ENCODE measurements around the gene UBL7. TPM values are rescaled to one million over a fixed set of nuclear protein-coding genes. Genes with fewer than 3 reads are reported as not detected.

Gene UBL7
- total and polyA plus RNA-seq, 2 experiments from 2014 or later: 70.4 to 78.6 TPM

DNA sequence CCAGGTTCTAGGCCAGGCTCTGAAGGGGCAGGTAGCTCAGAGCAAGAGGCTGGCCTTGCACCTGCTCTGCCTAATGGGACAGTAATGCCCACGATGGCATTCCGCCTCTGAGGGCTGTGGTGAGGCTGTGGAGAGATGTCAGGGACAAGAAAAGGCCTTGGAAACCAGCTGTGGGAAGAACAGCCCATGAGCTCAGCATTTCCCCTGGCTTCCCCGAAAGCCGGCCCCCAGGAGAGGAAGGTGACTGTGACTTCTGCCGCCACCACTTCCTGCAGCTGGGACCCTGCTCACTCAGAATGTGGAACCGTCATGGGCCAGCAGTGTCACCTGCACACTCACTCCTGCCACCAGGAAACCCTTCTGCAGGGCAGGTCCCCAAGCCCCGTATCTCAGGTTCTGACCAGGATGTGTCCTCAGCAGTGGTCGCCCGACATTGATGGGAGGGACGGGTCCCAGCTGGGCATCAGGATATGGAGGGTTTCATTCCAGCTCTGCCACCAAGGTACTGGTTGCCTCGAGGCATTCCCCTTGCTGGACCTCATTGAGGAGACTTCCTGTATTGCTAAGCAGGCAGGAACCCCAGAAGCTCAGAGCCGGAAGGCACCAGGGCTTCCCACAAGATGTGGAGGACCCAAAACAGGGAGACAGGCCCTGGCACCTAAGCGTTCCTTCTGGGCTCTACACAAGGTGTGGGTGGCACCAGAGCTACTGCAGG lies 57.9 kb downstream of the UBL7 start:
- Histone ChIP-seq H3K27me3 (replicated peaks; ENCODE audit: insufficient read depth) (no peaks in the 10 kb centered on the region), H3K27ac (no peak overlapping the region), H3K4me1 (ENCODE audit: insufficient read depth) (peaks cover 64% of the 10 kb centered on the region), H3K4me3 (no peak overlapping the region), H2AFZ (no peak overlapping the region), H3F3A (ENCODE audit: insufficient read depth) (peaks cover 68% of the 10 kb centered on the region), H4K20me1 (ENCODE audit: insufficient read depth) (no peaks in the 10 kb centered on the region), H3K79me2 (ENCODE audit: insufficient read depth) (no peaks in the 10 kb centered on the region), H3K9me2 (ENCODE audit: insufficient read depth) (no peaks in the 10 kb centered on the region), H3K9me3 (ENCODE audit: low read depth) (no peaks in the 10 kb centered on the region), H3K36me3 (ENCODE audit: low read depth) (no peaks in the 10 kb centered on the region), H3K4me2 (ENCODE audit: unreplicated experiment) (no peak overlapping the region), H3K9ac (no peak overlapping the region)
- 84 to 88% methylated on average over 13 of the region's 13 CpGs for WGBS, 2 experiments (ENCODE audit: low coverage in 1 of 2, low lambda C conversion rate in 2 of 2, missing lambda C conversion rate in 2 of 2)
- no peak for DNase-seq
- TF ChIP-seq EZH2phosphoT487 (IDR thresholded peaks at IDR 0.05; ENCODE audit: insufficient read depth, low read depth) (no peak), EZH2 (IDR thresholded peaks at IDR 0.05; ENCODE audit: insufficient read depth, poor library complexity, severe bottlenecking) (no peak)
- in situ Hi-C loops (cut with MboI): no loop called here

GRCh38 chr15:74402337-74402841 lies 58.6 kb downstream of the UBL7 start:
- Histone ChIP-seq H3K9ac (no peak overlapping the region), H3K4me3 (no peak overlapping the region), H3K27me3 (replicated peaks; ENCODE audit: insufficient read depth) (no peaks in the 10 kb centered on the region), H2AFZ (no peak overlapping the region), H4K20me1 (ENCODE audit: insufficient read depth) (no peaks in the 10 kb centered on the region), H3K27ac (no peak overlapping the region), H3K9me2 (ENCODE audit: insufficient read depth) (no peaks in the 10 kb centered on the region), H3K79me2 (ENCODE audit: insufficient read depth) (no peaks in the 10 kb centered on the region), H3K9me3 (ENCODE audit: low read depth) (no peaks in the 10 kb centered on the region), H3K36me3 (ENCODE audit: low read depth) (no peaks in the 10 kb centered on the region), H3F3A (ENCODE audit: insufficient read depth) (peaks cover 69% of the 10 kb centered on the region), H3K4me2 (ENCODE audit: unreplicated experiment) (no peak overlapping the region), H3K4me1 (ENCODE audit: insufficient read depth) (peaks cover 63% of the 10 kb centered on the region)
- 93 to 97% methylated on average over 5 of the region's 5 CpGs for WGBS, 2 experiments (ENCODE audit: low coverage in 1 of 2, low lambda C conversion rate in 2 of 2, missing lambda C conversion rate in 2 of 2)
- in situ Hi-C loops (cut with MboI): no loop called here
- no peak for DNase-seq
- TF ChIP-seq EZH2phosphoT487 (IDR thresholded peaks at IDR 0.05; ENCODE audit: insufficient read depth, low read depth): no peak
- no peak for TF ChIP-seq EZH2 (IDR thresholded peaks at IDR 0.05; ENCODE audit: insufficient read depth, poor library complexity, severe bottlenecking)

GRCh38 chr15:74400915-74401757 lies 59.8 kb downstream of the UBL7 start:
- peak overlapping the region; percentile 66 for H3K27ac ChIP-seq
- DNase-seq: peak; percentile 41
- WGBS, 2 experiments (ENCODE audit: low coverage in 1 of 2, low lambda C conversion rate in 2 of 2, missing lambda C conversion rate in 2 of 2): 63 to 75% methylated on average over 11 of the region's 11 CpGs
- in situ Hi-C loops (cut with MboI): no loop called here
- no peaks in the 10 kb centered on the region for H3K27me3 ChIP-seq (replicated peaks; ENCODE audit: insufficient read depth)
- no peak overlapping the region for H3K4me3 ChIP-seq
- H3K9me2 ChIP-seq (ENCODE audit: insufficient read depth): no peaks in the 10 kb centered on the region
- H3K4me2 ChIP-seq (ENCODE audit: unreplicated experiment): no peak overlapping the region
- H3K9ac ChIP-seq: no peak overlapping the region
- TF ChIP-seq EZH2 (IDR thresholded peaks at IDR 0.05; ENCODE audit: insufficient read depth, poor library complexity, severe bottlenecking) (no peak), EZH2phosphoT487 (IDR thresholded peaks at IDR 0.05; ENCODE audit: insufficient read depth, low read depth) (no peak)
- H3K36me3 ChIP-seq (ENCODE audit: low read depth): no peaks in the 10 kb centered on the region
- no peak overlapping the region for H2AFZ ChIP-seq
- H3F3A ChIP-seq (ENCODE audit: insufficient read depth): peaks cover 71% of the 10 kb centered on the region
- H3K4me1 ChIP-seq (ENCODE audit: insufficient read depth): peaks cover 65% of the 10 kb centered on the region
- no peaks in the 10 kb centered on the region for H3K79me2 ChIP-seq (ENCODE audit: insufficient read depth)
- H3K9me3 ChIP-seq (ENCODE audit: low read depth): no peaks in the 10 kb centered on the region
- H4K20me1 ChIP-seq (ENCODE audit: insufficient read depth): no peaks in the 10 kb centered on the region

- Histone ChIP-seq H3K9me3 (ENCODE audit: low read depth) (no peaks in the 10 kb centered on the region), H3K36me3 (ENCODE audit: low read depth) (no peaks in the 10 kb centered on the region), H2AFZ (no peak overlapping the region), H3K4me1 (ENCODE audit: insufficient read depth) (peaks cover 65% of the 10 kb centered on the region), H3K79me2 (ENCODE audit: insufficient read depth) (no peaks in the 10 kb centered on the region), H3K4me2 (ENCODE audit: unreplicated experiment) (peak overlapping the region; percentile 23), H3K27ac (peak overlapping the region; percentile 66), H3K27me3 (replicated peaks; ENCODE audit: insufficient read depth) (no peaks in the 10 kb centered on the region), H3F3A (ENCODE audit: insufficient read depth) (peaks cover 70% of the 10 kb centered on the region), H4K20me1 (ENCODE audit: insufficient read depth) (no peaks in the 10 kb centered on the region), H3K4me3 (no peak overlapping the region), H3K9ac (peak overlapping the region; percentile 28; the same call in 1 of the 2 replicates), H3K9me2 (ENCODE audit: insufficient read depth) (no peaks in the 10 kb centered on the region)
- DNase-seq: peak; percentile 48
- in situ Hi-C loops (cut with MboI): no loop called here
- TF ChIP-seq EZH2 (IDR thresholded peaks at IDR 0.05; ENCODE audit: insufficient read depth, poor library complexity, severe bottlenecking) (no peak), EZH2phosphoT487 (IDR thresholded peaks at IDR 0.05; ENCODE audit: insufficient read depth, low read depth) (no peak)
- 57 to 62% methylated on average over 10 of the region's 10 CpGs for WGBS, 2 experiments (ENCODE audit: low coverage in 1 of 2, low lambda C conversion rate in 2 of 2, missing lambda C conversion rate in 2 of 2)
Observed at GRCh38 chr15:74400313-74400860, 60.6 kb downstream of the UBL7 start.

Measured in GM23248 (cell line).